ENCODE data around the gene NELL2. TPM values are rescaled to one million over a fixed set of nuclear protein-coding genes. Genes with fewer than 3 reads are reported as not detected.
A peak's percentile ranks its signal among the peaks of the same experiment; 100 is the strongest.

NELL2 gene
- total RNA-seq, 2 experiments from 2014 or later, result 0.95 to 1.8 TPM

- CTCF ChIA-PET (ENCODE audit: unreplicated experiment), result no interaction called here
- Histone ChIP-seq H3K9me3 (ENCODE audit: low read length) (0 out of 2 replicates have a peak, but pooled peaks cover 2% of the 10 kb centered on the region), H4K20me1 (ENCODE audit: insufficient read depth, low read length) (no peaks in the 10 kb centered on the region), H3K4me2 (ENCODE audit: low read length) (peak overlapping the region; percentile 52), H3K4me1 (ENCODE audit: insufficient read depth, low read length, poor library complexity, severe bottlenecking) (no peaks in the 10 kb centered on the region), H2AFZ (ENCODE audit: low read length) (0 out of 2 replicates have a peak overlapping the region, but pooled peaks have one; percentile 12), H3K27ac (ENCODE audit: low read depth, low read length, poor library complexity, severe bottlenecking) (no peak overlapping the region), H3K36me3 (ENCODE audit: insufficient read depth, low read length) (no peaks in the 10 kb centered on the region), H3K4me3 (ENCODE audit: low read depth, low read length, poor library complexity, severe bottlenecking) (no peak overlapping the region), H3K79me2 (ENCODE audit: insufficient read depth, low read depth, low read length) (no peaks in the 10 kb centered on the region), H3K9me2 (ENCODE audit: insufficient read depth, low read length) (no peaks in the 10 kb centered on the region)
- no TSS peak for BruUV-seq (replicated peaks)
- POLR2A ChIA-PET, result no interaction called here
- TF ChIP-seq CTCF (conservative IDR thresholded peaks at IDR 0.05; ENCODE audit: low read length), result no peak
- no peak for TF ChIP-seq EZH2phosphoT487 (IDR thresholded peaks at IDR 0.05; ENCODE audit: borderline replicate concordance, low read depth, low read length)
- DNase-seq (ENCODE audit: low spot score), result no peak
- intact Hi-C loops (cut with micrococcal nuclease; ENCODE audit: unreplicated experiment), result no loop called here
Observed at GRCh38 chr12:44738051-44738450, 138.1 kb downstream of the NELL2 start.

GRCh38 chr12:44728566-44728965 lies 147.5 kb downstream of the NELL2 start:
- Histone ChIP-seq H3K9me3 (ENCODE audit: low read length) (peaks cover 27% of the 10 kb centered on the region; the same call in 1 of the 2 replicates), H3K4me1 (ENCODE audit: insufficient read depth, low read length, poor library complexity, severe bottlenecking) (no peaks in the 10 kb centered on the region), H3K36me3 (ENCODE audit: insufficient read depth, low read length) (no peaks in the 10 kb centered on the region), H3K27ac (ENCODE audit: low read depth, low read length, poor library complexity, severe bottlenecking) (no peak overlapping the region), H4K20me1 (ENCODE audit: insufficient read depth, low read length) (no peaks in the 10 kb centered on the region), H3K4me3 (ENCODE audit: low read depth, low read length, poor library complexity, severe bottlenecking) (no peak overlapping the region), H3K4me2 (ENCODE audit: low read length) (no peak overlapping the region), H3K79me2 (ENCODE audit: insufficient read depth, low read depth, low read length) (no peaks in the 10 kb centered on the region), H2AFZ (ENCODE audit: low read length) (no peak overlapping the region), H3K9me2 (ENCODE audit: insufficient read depth, low read length) (no peaks in the 10 kb centered on the region)
- intact Hi-C loops (cut with micrococcal nuclease; ENCODE audit: unreplicated experiment), result no loop called here
- ChIA-PET POLR2A (no interaction called here), CTCF (ENCODE audit: unreplicated experiment) (no interaction called here)
- BruUV-seq (replicated peaks), result no TSS peak
- no peak for DNase-seq (ENCODE audit: low spot score)
- TF ChIP-seq CTCF (conservative IDR thresholded peaks at IDR 0.05; ENCODE audit: low read length), result no peak
- no peak for TF ChIP-seq EZH2phosphoT487 (IDR thresholded peaks at IDR 0.05; ENCODE audit: borderline replicate concordance, low read depth, low read length)

GRCh38 chr12:44720265-44720664 lies 155.8 kb downstream of the NELL2 start:
- Histone ChIP-seq H3K4me3 (ENCODE audit: low read depth, low read length, poor library complexity, severe bottlenecking) (no peak overlapping the region), H3K9me2 (ENCODE audit: insufficient read depth, low read length) (no peaks in the 10 kb centered on the region), H2AFZ (ENCODE audit: low read length) (peak overlapping the region; percentile 28; the same call in 1 of the 2 replicates), H4K20me1 (ENCODE audit: insufficient read depth, low read length) (no peaks in the 10 kb centered on the region), H3K4me2 (ENCODE audit: low read length) (peak overlapping the region; percentile 53), H3K27ac (ENCODE audit: low read depth, low read length, poor library complexity, severe bottlenecking) (peak overlapping the region; percentile 56), H3K9me3 (ENCODE audit: low read length) (no peaks in the 10 kb centered on the region), H3K36me3 (ENCODE audit: insufficient read depth, low read length) (no peaks in the 10 kb centered on the region), H3K79me2 (ENCODE audit: insufficient read depth, low read depth, low read length) (no peaks in the 10 kb centered on the region), H3K4me1 (ENCODE audit: insufficient read depth, low read length, poor library complexity, severe bottlenecking) (peaks cover 29% of the 10 kb centered on the region)
- ChIA-PET POLR2A (interaction anchor here (0.6 to 1.9 kb wide), 8 partner anchors 10 to 106 kb away, joined by 3 to 7 read pairs (median 4); no protein-coding TSS in a partner anchor), CTCF (ENCODE audit: unreplicated experiment) (no interaction called here)
- intact Hi-C loops (cut with micrococcal nuclease; ENCODE audit: unreplicated experiment), result loop anchor here (2.0 kb wide), 1 partner anchor 65 kb away; no protein-coding TSS in a partner anchor
- BruUV-seq (replicated peaks), result no TSS peak
- no peak for TF ChIP-seq CTCF (conservative IDR thresholded peaks at IDR 0.05; ENCODE audit: low read length)
- no peak for TF ChIP-seq EZH2phosphoT487 (IDR thresholded peaks at IDR 0.05; ENCODE audit: borderline replicate concordance, low read depth, low read length)
- DNase-seq (ENCODE audit: low spot score), result peak; percentile 23

All from OCI-LY7 (cell line).